HepG2 (cell line): ENCODE data around the gene INPP4B. TPM values are rescaled to one million over a fixed set of nuclear protein-coding genes. Genes with fewer than 3 reads are reported as not detected.

Experiments used
- ATAC-seq: fragments of 200-7000 bp; cut with Tn5 transposase; 3 replicates; pipeline ENCODE4 v1.9.1; 2020; ENCODE audit warnings: mild to moderate bottlenecking, moderate library complexity
- BruUV-seq: library from RNA; stranded (reverse); fragments of 400-500 nt; replicated peaks from 2 replicates; lab custom pipeline; 2021; lab: Mats Ljungman, UMichigan
- CTCF ChIA-PET: fragments of 300-600 bp; formaldehyde crosslinking; extraction: SDS; loops from one replicate; lab custom pipeline; 2021; ENCODE audit warnings: low total read pairs, inconsistent platforms, low intra/inter-chr PET ratio; lab: Yijun Ruan, JAX
- POLR2A ChIA-PET: fragments of 350-600 bp; sonication (Branson Sonifier 250); formaldehyde crosslinking; loops from one replicate; lab custom pipeline; 2020; ENCODE audit warnings: antibody characterized with exemption, inconsistent platforms; lab: Yijun Ruan, JAX
- DNase-seq: peaks from one replicate; pipeline ENCODE4 v3.0.0-alpha.2; 2015; ENCODE audit warnings: low spot score
- FAIRE-seq: peaks from 3 replicates; lab custom pipeline; 2011; peaks lifted over from hg19 to GRCh38; lab: Jason Lieb, UNC
- H2AFZ ChIP-seq: one replicate; pipeline ENCODE4 v1.6.1; 2011; ENCODE audit warnings: low read length, inconsistent platforms
- H3K27ac ChIP-seq: fragments of 300-600 bp; 3 replicates; pipeline ENCODE4 v1.8.0; 2011; ENCODE audit warnings: mixed run types, mild to moderate bottlenecking, mixed read lengths, low read length, inconsistent platforms; ENCODE audit not compliant: insufficient read depth; ENCODE audit errors: extremely low read length
- H3K27me3 ChIP-seq, 2 experiments: fragments of 200-600 bp in 1 of 2; 2 replicates in 1 of 2; 3 replicates in 1 of 2; pipeline versions ENCODE4 v1.6.0 to v1.8.0; 2011; ENCODE audit warnings: low read length in 2 of 2, mild to moderate bottlenecking in 2 of 2, moderate library complexity in 2 of 2, inconsistent platforms in 1 of 2; ENCODE audit not compliant: insufficient read depth in 2 of 2, control insufficient read depth in 1 of 2
- H3K36me3 ChIP-seq, 2 experiments: fragments of 200-600 bp in 1 of 2; replicated peaks in 1 of 2; 2 replicates in 1 of 2; 3 replicates in 1 of 2; pipeline versions ENCODE4 v1.5.1 to v1.8.0; 2011; ENCODE audit warnings: low read length in 2 of 2, inconsistent platforms in 1 of 2; ENCODE audit not compliant: insufficient read depth in 2 of 2, control insufficient read depth in 1 of 2
- H3K4me1 ChIP-seq: 2 replicates; pipeline ENCODE4 v1.5.1; 2012; ENCODE audit warnings: low read length, inconsistent platforms; ENCODE audit not compliant: insufficient read depth
- H3K4me2 ChIP-seq: 2 replicates; pipeline ENCODE4 v1.6.0; 2011; ENCODE audit warnings: low read depth, low read length, inconsistent platforms
- H3K4me3 ChIP-seq, 3 experiments: fragments of 200-600 bp in 1 of 3; sonication (generic), shearing (Covaris generic) in 1 of 3; replicated peaks in 1 of 3; 2 replicates each; pipeline ENCODE4 v1.5.1; 2011 to 2016; ENCODE audit warnings: low read length in 3 of 3, inconsistent platforms in 2 of 3, low read depth in 2 of 3, mild to moderate bottlenecking in 2 of 3, control low read depth in 1 of 3, mixed read lengths in 1 of 3; ENCODE audit not compliant: insufficient read depth in 1 of 3
- H3K79me2 ChIP-seq: one replicate; pipeline ENCODE4 v1.6.1; 2011; ENCODE audit warnings: low read length, inconsistent platforms; ENCODE audit not compliant: insufficient read depth
- H3K9ac ChIP-seq: 2 replicates; pipeline ENCODE4 v1.6.0; 2011; ENCODE audit warnings: mild to moderate bottlenecking, low read depth, low read length, inconsistent platforms; ENCODE audit not compliant: insufficient read depth
- H3K9me3 ChIP-seq: 2 replicates; pipeline ENCODE4 v1.5.1; 2012; ENCODE audit warnings: mild to moderate bottlenecking, low read length
- H4K20me1 ChIP-seq: 2 replicates; pipeline ENCODE4 v1.6.0; 2011; ENCODE audit warnings: inconsistent platforms, mild to moderate bottlenecking, low read length, moderate library complexity; ENCODE audit not compliant: insufficient read depth
- EP300 ChIP-seq, 3 experiments: sonication (generic) in 1 of 3; formaldehyde crosslinking in 1 of 3; IDR thresholded peaks; 2 replicates each; pipeline versions ENCODE4 v1.5.1 to v1.6.1; 2011 to 2020; ENCODE audit warnings: low read depth in 2 of 3, low read length in 2 of 3, borderline replicate concordance in 1 of 3, improper control_type of control experiment in 1 of 3, mild to moderate bottlenecking in 1 of 3, missing genetic modification reagents in 1 of 3, moderate library complexity in 1 of 3
- FOXO4 ChIP-seq: sonication (generic); formaldehyde crosslinking; conservative IDR thresholded peaks from 2 replicates; pipeline ENCODE4 v1.8.1; 2023; ENCODE audit warnings: missing genetic modification reagents
- HNF4A ChIP-seq: sonication (generic); formaldehyde crosslinking; IDR thresholded peaks from 2 replicates; pipeline ENCODE4 v1.4.0; 2020; ENCODE audit warnings: missing genetic modification reagents
- ISX ChIP-seq: sonication (generic); formaldehyde crosslinking; conservative IDR thresholded peaks from 2 replicates; pipeline ENCODE4 v1.5.0; 2020; ENCODE audit warnings: missing genetic modification reagents
- KLF6 ChIP-seq: IDR thresholded peaks from 2 replicates; pipeline ENCODE4 v1.8.0; 2016; ENCODE audit warnings: missing biosample characterization, missing genetic modification reagents
- MAF1 ChIP-seq: sonication (generic); formaldehyde crosslinking; IDR thresholded peaks from 2 replicates; pipeline ENCODE4 v1.5.0; 2020; ENCODE audit warnings: missing genetic modification reagents, borderline replicate concordance
- MTF2 ChIP-seq: sonication (generic); formaldehyde crosslinking; IDR thresholded peaks from 2 replicates; pipeline ENCODE4 v1.5.0; 2020; ENCODE audit warnings: missing genetic modification reagents, borderline replicate concordance
- MYC ChIP-seq: sonication (generic); formaldehyde crosslinking; IDR thresholded peaks from 2 replicates; pipeline ENCODE4 v1.9.0; 2021; ENCODE audit warnings: missing genetic modification reagents, borderline replicate concordance
- PATZ1 ChIP-seq: sonication (generic); formaldehyde crosslinking; IDR thresholded peaks from 2 replicates; pipeline ENCODE4 v1.4.0; 2020; ENCODE audit warnings: missing genetic modification reagents
- RFX5 ChIP-seq: IDR thresholded peaks from 2 replicates; pipeline ENCODE4 v1.6.1; 2011; ENCODE audit warnings: low read depth, low read length, improper control_type of control experiment
- SPEN ChIP-seq: sonication (generic); formaldehyde crosslinking; IDR thresholded peaks from 2 replicates; pipeline ENCODE4 v1.5.1; 2020; ENCODE audit warnings: low read depth, mild to moderate bottlenecking, missing genetic modification reagents
- TBP ChIP-seq: sonication (generic); formaldehyde crosslinking; IDR thresholded peaks from 2 replicates; pipeline ENCODE4 v1.5.0; 2020; ENCODE audit warnings: missing genetic modification reagents
- TBX3 ChIP-seq: fragments of 450-650 bp; IDR thresholded peaks from 2 replicates; pipeline ENCODE4 v1.6.1; 2017; ENCODE audit warnings: antibody characterized with exemption, mild to moderate bottlenecking, inconsistent platforms, borderline replicate concordance
- ZNF292 ChIP-seq: sonication (generic); formaldehyde crosslinking; IDR thresholded peaks from 2 replicates; pipeline ENCODE4 v1.8.1; 2022; ENCODE audit warnings: mild to moderate bottlenecking, low read depth, missing genetic modification reagents, borderline replicate concordance
- ZNF383 ChIP-seq: sonication (generic); formaldehyde crosslinking; IDR thresholded peaks from 2 replicates; pipeline ENCODE4 v1.4.0; 2020; ENCODE audit warnings: missing genetic modification reagents, mild to moderate bottlenecking, borderline replicate concordance
- ZNF839 ChIP-seq: sonication (generic); formaldehyde crosslinking; IDR thresholded peaks from 2 replicates; pipeline ENCODE4 v1.4.0; 2020; ENCODE audit warnings: missing genetic modification reagents, mild to moderate bottlenecking, borderline replicate concordance
- WGBS: methylation state at CpG from one replicate; pipeline ENCODE4 v1.1.6; 2017; ENCODE audit warnings: low lambda C conversion rate; 5-methylcytosine and 5-hydroxymethylcytosine counted together
- in situ Hi-C: cut with HindIII; loops from 2 replicates; pipeline ENCODE4 v1.10.0; 2017; ENCODE audit warnings: low pct_unique_long_range_greater_than_20kb; ENCODE audit not compliant: extremely low pct_ligation_motif_present
- intact Hi-C: fragments of 100-400 bp; cut with micrococcal nuclease; formaldehyde crosslinking; loops from one replicate; pipeline ENCODE4 v1.10.0; 2022; ENCODE audit not compliant: unreplicated experiment
- polyA plus RNA-seq, 8 experiments: library from polyadenylated mRNA; depleted of rRNA in 3 of 8; stranded (reverse) in 7 of 8; unstranded in 1 of 8; fragments of >200 nt; fragmentation: Illumina TruSeq in 4 of 8; extraction: Trizol in 4 of 8; gene quantifications; 2 replicates each; pipeline versions ENCODE4 v1.2.1 to v1.2.3, GENCODE V29; 2011 to 2016; ENCODE audit warnings: low read depth in 4 of 8, missing spikeins in 1 of 8, mixed read lengths in 1 of 8; ENCODE audit not compliant: insufficient read depth in 1 of 8
- total RNA-seq, 5 experiments: library from RNA; depleted of rRNA; stranded (reverse); fragments of >200 nt; fragmentation: Illumina TruSeq; extraction: Trizol; gene quantifications; 2 replicates each; pipeline ENCODE4 v1.2.3, GENCODE V29; 2016; ENCODE audit warnings: low read depth in 1 of 5

Gene INPP4B
- total and polyA plus RNA-seq, 2 of the 13 experiments (the other 11 are each of a cell fraction or from before 2014, with no cell fraction given): not detected

GRCh38 chr4:142285222-142285583 lies 560.9 kb downstream of the INPP4B start:
- BruUV-seq: no TSS peak
- POLR2A ChIA-PET: no interaction called here

GRCh38 chr4:142284402-142285221 lies 561.5 kb downstream of the INPP4B start:
- no peaks in the 10 kb centered on the region for H3K36me3 ChIP-seq
- H3K27me3 ChIP-seq: no peaks in the 10 kb centered on the region
- H3K4me2 ChIP-seq: no peak overlapping the region
- no peaks in the 10 kb centered on the region for H3K79me2 ChIP-seq
- H3K4me3 ChIP-seq: no peak overlapping the region
- ATAC-seq: no peak
- no peak for DNase-seq
- WGBS: 3% methylated on average over 9 of the region's 9 CpGs
- no peak overlapping the region for H2AFZ ChIP-seq
- TF ChIP-seq MYC (CRISPR knock-in tag) (no peak), TBX3 (no peak), PATZ1 (CRISPR knock-in tag) (no peak), SPEN (CRISPR knock-in tag) (no peak), ZNF383 (no peak), FOXO4 (no peak), ISX (CRISPR knock-in tag) (no peak), MAF1 (CRISPR knock-in tag) (no peak), ZNF292 (no peak), ZNF839 (CRISPR knock-in tag) (no peak)
- no peaks in the 10 kb centered on the region for H3K9me3 ChIP-seq
- intact Hi-C loops: loop anchor here (10.0 kb wide), 1 partner anchor 560 kb away; the partner anchor contains the start of gene INPP4B
- no peak overlapping the region for H3K9ac ChIP-seq
- no TSS peak for BruUV-seq
- no peak for FAIRE-seq
- no peaks in the 10 kb centered on the region for H3K4me1 ChIP-seq
- in situ Hi-C loops: no loop called here
- POLR2A ChIA-PET: no interaction called here
- H4K20me1 ChIP-seq: no peaks in the 10 kb centered on the region
- no peak overlapping the region for H3K27ac ChIP-seq
- CTCF ChIA-PET: no interaction called here

More at GRCh38 chr4:142285222-142285583, 560.9 kb downstream of the INPP4B start:
- no peak for ATAC-seq
- Histone ChIP-seq H2AFZ (no peak overlapping the region), H3K36me3 (no peaks in the 10 kb centered on the region), H3K4me3 (no peak overlapping the region), H3K27me3 (no peaks in the 10 kb centered on the region), H3K4me1 (no peaks in the 10 kb centered on the region), H3K4me2 (no peak overlapping the region), H3K27ac (no peak overlapping the region), H3K9me3 (no peaks in the 10 kb centered on the region), H3K9ac (no peak overlapping the region), H4K20me1 (no peaks in the 10 kb centered on the region), H3K79me2 (no peaks in the 10 kb centered on the region)
- FAIRE-seq: no peak
- DNase-seq: no peak
- TF ChIP-seq TBP (no peak), EP300 (IDR thresholded peaks at IDR 0.05; ENCODE audit: low read depth in 2 of 2, low read length in 2 of 2) (no peak), EP300 (CRISPR knock-in tag; IDR thresholded peaks at IDR 0.05; ENCODE audit: borderline replicate concordance) (no peak), MTF2 (CRISPR knock-in tag) (no peak), RFX5 (no peak), KLF6 (no peak), HNF4A (CRISPR knock-in tag) (no peak)
- intact Hi-C loops: loop anchor here (10.0 kb wide), 1 partner anchor 560 kb away; the partner anchor contains the start of gene INPP4B
- CTCF ChIA-PET: no interaction called here
- in situ Hi-C loops: no loop called here
